H1 (cell line): ENCODE measurements around the gene ZNF419. TPM values are rescaled to one million over a fixed set of nuclear protein-coding genes. Genes with fewer than 3 reads are reported as not detected.

Experiments
- CTCF ChIA-PET: fragments of 300-600 bp; sonication (Branson Sonifier 250); formaldehyde crosslinking; loops from one replicate; lab custom pipeline; 2021; ENCODE audit not compliant: partially characterized antibody; lab: Charles Lee
- POLR2A ChIA-PET: fragments of 300-600 bp; sonication (Branson Sonifier 250); formaldehyde crosslinking; loops from one replicate; lab custom pipeline; 2021; ENCODE audit warnings: inconsistent platforms; ENCODE audit not compliant: partially characterized antibody; lab: Charles Lee
- DNase-seq, 2 experiments: peaks; one replicate each; pipeline versions ENCODE4 v3.0.0 to v3.0.0-alpha.2; 2010 to 2022; ENCODE audit warnings: low spot score in 2 of 2, low read depth in 1 of 2, mixed read lengths in 1 of 2
- FAIRE-seq: peaks from 2 replicates; lab custom pipeline; 2011; peaks lifted over from hg19 to GRCh38; lab: Jason Lieb, UNC
- H2AFZ ChIP-seq: 2 replicates; pipeline ENCODE4 v1.8.1; 2012; ENCODE audit warnings: low read length, inconsistent platforms
- H2AK5ac ChIP-seq: 2 replicates; pipeline ENCODE4 v1.6.1; 2013; ENCODE audit warnings: low read depth, low read length
- H2BK120ac ChIP-seq: replicated peaks from 2 replicates; pipeline ENCODE3; 2013; ENCODE audit warnings: low read depth, low read length, inconsistent platforms
- H2BK12ac ChIP-seq: 2 replicates; pipeline ENCODE4 v1.6.1; 2013; ENCODE audit warnings: low read depth, low read length
- H2BK15ac ChIP-seq: 2 replicates; pipeline ENCODE4 v1.6.1; 2013; ENCODE audit warnings: low read length
- H2BK20ac ChIP-seq: 2 replicates; pipeline ENCODE4 v1.6.1; 2013; ENCODE audit warnings: low read length
- H2BK5ac ChIP-seq: 2 replicates; pipeline ENCODE4 v1.6.1; 2013; ENCODE audit warnings: low read depth, low read length
- H3K14ac ChIP-seq: 2 replicates; pipeline ENCODE4 v1.6.1; 2013; ENCODE audit warnings: inconsistent platforms; ENCODE audit not compliant: insufficient read length
- H3K18ac ChIP-seq: 2 replicates; pipeline ENCODE4 v1.6.1; 2013; ENCODE audit warnings: low read length; ENCODE audit errors: extremely low read depth
- H3K23ac ChIP-seq: 2 replicates; pipeline ENCODE4 v1.6.1; 2013; ENCODE audit warnings: inconsistent platforms; ENCODE audit not compliant: insufficient read length
- H3K23me2 ChIP-seq: 2 replicates; pipeline ENCODE4 v1.6.1; 2013; ENCODE audit warnings: low read depth, low read length
- H3K27ac ChIP-seq: 2 replicates; pipeline ENCODE4 v1.6.1; 2011; ENCODE audit warnings: low read depth, low read length, inconsistent platforms
- H3K27me3 ChIP-seq, 4 experiments: replicated peaks in 1 of 4; 1 replicate in 1 of 4; 2 replicates in 3 of 4; pipeline versions ENCODE4 v1.6.1 to v1.8.1; 2011 to 2013; ENCODE audit warnings: low read length in 3 of 4, mild to moderate bottlenecking in 3 of 4, inconsistent platforms in 2 of 4, mixed read lengths in 2 of 4, moderate library complexity in 1 of 4; ENCODE audit not compliant: control insufficient read depth in 3 of 4, insufficient read depth in 3 of 4; ENCODE audit errors: extremely low read depth in 1 of 4
- H3K36me3 ChIP-seq, 4 experiments: 2 replicates each; pipeline versions ENCODE4 v1.6.1 to v1.8.1; 2011 to 2013; ENCODE audit warnings: mild to moderate bottlenecking in 4 of 4, low read length in 3 of 4, moderate library complexity in 2 of 4, control low read depth in 1 of 4, inconsistent platforms in 1 of 4; ENCODE audit not compliant: insufficient read depth in 4 of 4, control insufficient read depth in 2 of 4
- H3K4ac ChIP-seq: replicated peaks from 2 replicates; pipeline ENCODE3; 2013; ENCODE audit warnings: low read length, low read depth, mixed read lengths, inconsistent platforms; ENCODE audit not compliant: insufficient read length
- H3K4me1 ChIP-seq, 4 experiments: replicated peaks in 1 of 4; 1 replicate in 1 of 4; 2 replicates in 3 of 4; pipeline versions ENCODE4 v1.6.1 to v1.8.1; 2011 to 2013; ENCODE audit warnings: low read length in 3 of 4, inconsistent platforms in 2 of 4, mixed read lengths in 1 of 4; ENCODE audit not compliant: insufficient read depth in 4 of 4, control insufficient read depth in 3 of 4
- H3K4me2 ChIP-seq, 2 experiments: 2 replicates each; pipeline versions ENCODE4 v1.6.1 to v1.8.1; 2011 to 2013; ENCODE audit warnings: low read depth in 2 of 2, low read length in 2 of 2, control low read depth in 1 of 2, inconsistent platforms in 1 of 2, mild to moderate bottlenecking in 1 of 2; ENCODE audit not compliant: insufficient read depth in 1 of 2
- H3K4me3 ChIP-seq, 4 experiments: fragments of 200-600, 300-600 bp in 1 of 4; sonication (generic), shearing (Covaris generic), sonication (Bioruptor Twin) in 1 of 4; 2 replicates each; pipeline versions ENCODE4 v1.5.1 to v1.8.1; 2011 to 2016; ENCODE audit warnings: low read length in 4 of 4, low read depth in 3 of 4, control low read depth in 2 of 4, inconsistent platforms in 2 of 4, mild to moderate bottlenecking in 2 of 4, mixed read lengths in 1 of 4, moderate library complexity in 1 of 4; ENCODE audit not compliant: insufficient read depth in 2 of 4; ENCODE audit errors: extremely low read depth in 1 of 4
- H3K56ac ChIP-seq: replicated peaks from 2 replicates; pipeline ENCODE3; 2013; ENCODE audit warnings: low read depth, mild to moderate bottlenecking, mixed read lengths, low read length, inconsistent platforms; ENCODE audit not compliant: insufficient read length
- H3K79me1 ChIP-seq: 2 replicates; pipeline ENCODE4 v1.6.1; 2013; ENCODE audit warnings: low read depth, low read length, control low read depth
- H3K79me2 ChIP-seq, 2 experiments: 2 replicates each; pipeline versions ENCODE4 v1.6.1 to v1.8.1; 2012 to 2013; ENCODE audit warnings: low read length in 2 of 2, mild to moderate bottlenecking in 2 of 2, inconsistent platforms in 1 of 2; ENCODE audit not compliant: insufficient read depth in 2 of 2, control insufficient read depth in 1 of 2
- H3K9ac ChIP-seq, 4 experiments: replicated peaks in 1 of 4; 1 replicate in 1 of 4; 2 replicates in 3 of 4; pipeline versions ENCODE4 v1.6.1 to v1.8.1; 2011 to 2013; ENCODE audit warnings: low read depth in 3 of 4, low read length in 3 of 4, control low read depth in 2 of 4, mild to moderate bottlenecking in 2 of 4, moderate library complexity in 2 of 4, inconsistent platforms in 1 of 4; ENCODE audit errors: extremely low read depth in 1 of 4
- H3K9me3 ChIP-seq, 2 experiments: 2 replicates each; pipeline versions ENCODE4 v1.6.1 to v1.8.1; 2012 to 2013; ENCODE audit warnings: mild to moderate bottlenecking in 2 of 2, moderate library complexity in 2 of 2, control low read depth in 1 of 2, inconsistent platforms in 1 of 2, low read depth in 1 of 2, low read length in 1 of 2, mixed read lengths in 1 of 2; ENCODE audit not compliant: insufficient read depth in 2 of 2
- H4K20me1 ChIP-seq, 2 experiments: replicated peaks in 1 of 2; 2 replicates each; pipeline versions ENCODE3 to v1.8.1; 2011 to 2013; ENCODE audit warnings: inconsistent platforms in 2 of 2, low read length in 2 of 2, mild to moderate bottlenecking in 1 of 2; ENCODE audit not compliant: insufficient read depth in 2 of 2, control insufficient read depth in 1 of 2
- H4K5ac ChIP-seq: 2 replicates; pipeline ENCODE4 v1.6.1; 2013; ENCODE audit warnings: low read length, low read depth, mixed read lengths, inconsistent platforms; ENCODE audit not compliant: insufficient read length
- H4K8ac ChIP-seq: 2 replicates; pipeline ENCODE4 v1.8.0; 2013; ENCODE audit warnings: mild to moderate bottlenecking, moderate library complexity, low read length, inconsistent platforms; ENCODE audit not compliant: insufficient read depth; ENCODE audit errors: extremely low read depth
- H4K91ac ChIP-seq: replicated peaks from 2 replicates; pipeline ENCODE3; 2013; ENCODE audit warnings: low read length, mixed read lengths, inconsistent platforms; ENCODE audit not compliant: insufficient read length
- JUN ChIP-seq: IDR thresholded peaks from 2 replicates; pipeline ENCODE4 v1.6.1; 2011; ENCODE audit warnings: low read depth, mild to moderate bottlenecking, improper control_type of control experiment, low read length
- MAFK ChIP-seq: IDR thresholded peaks from 2 replicates; pipeline ENCODE4 v1.6.1; 2012; ENCODE audit warnings: low read depth, mild to moderate bottlenecking, improper control_type of control experiment, low read length
- WGBS, 2 experiments: shearing (Covaris generic) in 1 of 2; methylation state at CpG; one replicate each; pipeline versions ENCODE4 v1.1.6 to v1.1.7; 2013 to 2015; ENCODE audit warnings: low lambda C conversion rate in 2 of 2, mixed read lengths in 2 of 2, inconsistent platforms in 1 of 2, low coverage in 1 of 2, missing lambda C conversion rate in 1 of 2; ENCODE audit not compliant: insufficient replicate concordance in 2 of 2, insufficient coverage in 1 of 2, insufficient read length in 1 of 2; ENCODE audit errors: extremely low coverage in 1 of 2, missing lambda C conversion rate in 1 of 2; 5-methylcytosine and 5-hydroxymethylcytosine counted together
- polyA plus RNA-seq, 7 experiments: library from polyadenylated mRNA; depleted of rRNA in 3 of 7; stranded (reverse) in 5 of 7; unstranded in 2 of 7; fragments of >200 nt in 5 of 7; fragments of 200-250 nt in 2 of 7; gene quantifications; 1 replicate in 5 of 7; 2 replicates in 1 of 7; 4 replicates in 1 of 7; pipeline versions ENCODE4 v1.2.1 to v1.2.3, GENCODE V29; 2011 to 2013; ENCODE audit warnings: missing spikeins in 2 of 7, mixed read lengths in 2 of 7
- total RNA-seq: library from RNA; stranded (reverse); fragmentation: NEBNext Ultra II Directional; extraction: Animal tissue kit (Norgen Biotek cat#: 25700); gene quantifications from 2 replicates; pipeline ENCODE4 v1.2.1, GENCODE V29; 2021

Gene ZNF419
- total and polyA plus RNA-seq, 2 of the 8 experiments (the other 6 are each of a cell fraction or from before 2014, with no cell fraction given): 5.8 to 11.9 TPM

- no peak overlapping the region for H3K56ac ChIP-seq
- no peak for FAIRE-seq
- no peak overlapping the region for H2BK12ac ChIP-seq
- H3K23me2 ChIP-seq: peaks cover 4% of the 10 kb centered on the region
- H2BK120ac ChIP-seq: no peak overlapping the region
- H3K4me3 ChIP-seq: no peak overlapping the region
- no peak overlapping the region for H2BK5ac ChIP-seq
- H3K9ac ChIP-seq: no peak overlapping the region
- POLR2A ChIA-PET: interaction anchor here (1.0 to 7.0 kb wide), 2 partner anchors 12 to 28 kb away, joined by 3 to 49 read pairs; no protein-coding TSS in a partner anchor
- peaks cover 24% of the 10 kb centered on the region for H3K79me1 ChIP-seq
- WGBS, 2 experiments: 97% methylated on average over 4 of the region's 4 CpGs; no CpG with 5 or more reads in 1 of the 2 experiments
- H3K79me2 ChIP-seq: peaks cover 27 to 69% of the 10 kb centered on the region in 2 experiments
- no peak overlapping the region for H3K14ac ChIP-seq
- H3K23ac ChIP-seq: no peak overlapping the region
- H4K8ac ChIP-seq: no peak overlapping the region
- peaks cover 0 to 7% (median under 1%) of the 10 kb centered on the region in 4 experiments; a peak in 2 of 7 replicates for H3K4me1 ChIP-seq
- CTCF ChIA-PET: interaction anchor here (0.6 to 2.2 kb wide), 2 partner anchors 13 to 31 kb away, joined by 3 to 8 read pairs; no protein-coding TSS in a partner anchor
- DNase-seq: no peak
- H2BK15ac ChIP-seq: no peak overlapping the region
- no peak overlapping the region; a peak in 1 of 4 replicates for H3K4me2 ChIP-seq
- no peak overlapping the region for H2AFZ ChIP-seq
- no peak overlapping the region for H3K4ac ChIP-seq
- H2AK5ac ChIP-seq: no peak overlapping the region
- H3K27me3 ChIP-seq: no peaks in the 10 kb centered on the region
- H3K9me3 ChIP-seq: no peaks in the 10 kb centered on the region; a peak in 1 of 4 replicates
- H4K91ac ChIP-seq: no peak overlapping the region
- H3K36me3 ChIP-seq: peaks cover 2 to 5% (median 4%) of the 10 kb centered on the region in 4 experiments; a peak in 5 of 8 replicates
- no peak overlapping the region for H2BK20ac ChIP-seq
- TF ChIP-seq MAFK: no peak
- TF ChIP-seq JUN: no peak
- peaks cover 0 to 14% of the 10 kb centered on the region in 2 experiments for H4K20me1 ChIP-seq
- H3K27ac ChIP-seq: no peak overlapping the region
- H3K18ac ChIP-seq: no peak overlapping the region
- H4K5ac ChIP-seq: no peak overlapping the region
Measured at GRCh38 chr19:57437931-57438330, 49.6 kb upstream of the ZNF419 start.
